ENCODE data around the gene MED29. TPM values are rescaled to one million over a fixed set of nuclear protein-coding genes. Genes with fewer than 3 reads are reported as not detected.
A peak's percentile ranks its signal among the peaks of the same experiment; 100 is the strongest.

Gene MED29
- total RNA-seq, 1 experiment from 2014 or later = 32.0 TPM

DNA sequence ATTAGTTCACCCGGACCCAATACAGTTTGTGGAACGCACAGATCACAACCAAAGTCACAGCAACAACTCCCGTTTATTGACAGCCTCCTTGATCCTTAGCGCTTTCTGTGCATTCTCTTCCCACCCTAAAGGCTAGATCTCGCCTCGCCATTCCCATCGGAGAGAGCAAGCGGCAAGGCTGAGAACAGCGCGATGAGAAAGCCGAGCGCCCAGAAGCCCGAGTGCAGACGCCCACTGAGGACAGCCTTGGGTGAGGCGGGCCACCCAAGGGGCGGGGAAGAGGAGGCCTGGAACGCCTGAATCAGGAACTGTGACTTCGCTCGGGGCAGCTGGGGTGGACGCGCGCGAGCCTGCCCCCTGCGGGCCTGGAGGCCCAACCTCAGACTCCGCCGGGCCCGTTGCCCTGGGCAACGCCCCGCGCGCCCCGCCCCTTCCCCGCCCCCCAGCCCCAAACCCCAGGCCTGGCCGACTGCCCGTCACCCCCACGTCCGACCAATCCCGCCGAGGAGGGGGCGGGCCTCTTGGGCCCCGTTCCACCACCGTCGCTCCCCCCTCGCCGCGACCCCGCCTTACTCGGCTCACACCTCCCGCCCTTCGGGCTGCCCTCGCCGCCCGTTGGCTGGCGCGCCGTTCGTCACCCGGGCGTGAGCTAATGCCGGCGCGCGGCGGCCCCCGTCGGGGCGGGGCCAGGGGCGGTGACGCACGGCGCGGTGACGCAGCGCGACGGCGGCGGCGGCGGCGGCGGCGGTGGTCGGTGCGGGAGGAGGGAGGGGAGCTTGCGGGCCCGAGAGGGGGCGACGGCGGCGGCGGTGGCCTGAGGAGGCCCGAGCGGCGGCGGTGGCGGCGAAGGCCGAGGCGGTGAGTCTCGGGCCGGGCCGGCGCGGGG is 49.2 kb upstream of the MED29 start, which contains the start of gene SAMD4B:
SAMD4B (plus strand) TSS at position 703 of the 886 bp plus-strand sequence. CDS start 14,473 bp downstream, outside the sequence.
- Histone ChIP-seq H3K36me3 (ENCODE audit: control insufficient read depth in 1 of 2, insufficient read depth in 2 of 2, low read length in 2 of 2) (peaks cover 0 to 6% of the 10 kb centered on the region in 2 experiments; a peak in 1 of 4 replicates), H2AFZ (ENCODE audit: low read depth, low read length, poor library complexity, severe bottlenecking) (peak within 1 kb of the TSS; percentile 62), H3K27ac (ENCODE audit: low read depth, low read length) (peak within 1 kb of the TSS; percentile 86), H3K4me1 (ENCODE audit: control insufficient read depth in 1 of 2, insufficient read depth in 2 of 2, low read length in 2 of 2) (peaks cover 8 to 27% of the 10 kb centered on the region in 2 experiments), H3K9me3 (ENCODE audit: control insufficient read depth in 1 of 2, insufficient read depth in 1 of 2, low read depth in 1 of 2, low read length in 2 of 2) (no peaks in the 10 kb centered on the region), H3K27me3 (ENCODE audit: insufficient read depth, low read length) (no peaks in the 10 kb centered on the region), H4K20me1 (ENCODE audit: insufficient read depth) (no peaks in the 10 kb centered on the region; the same call in 1 of the 2 replicates), H3K9me2 (ENCODE audit: insufficient read depth) (no peaks in the 10 kb centered on the region), H3K4me2 (ENCODE audit: low read length) (peak within 1 kb of the TSS; percentile 99), H3K9ac (ENCODE audit: low read length) (peak within 1 kb of the TSS; percentile 95), H3K4me3 (replicated peaks in 1 of 2; ENCODE audit: low read depth in 1 of 2, low read length in 2 of 2) (peak within 1 kb of the TSS; percentile 91 to 92), H3K79me2 (ENCODE audit: insufficient read depth, low read length) (peaks cover 52% of the 10 kb centered on the region)
- POLR2A ChIA-PET = interaction anchor here (0.6 to 1.1 kb wide), 13 partner anchors 8 to 508 kb away, joined by 3 to 7 read pairs (median 4); partner anchors contain the start of genes MED29, PAF1 and RPS16
- peak; percentile 93 for DNase-seq (ENCODE audit: low read depth, low spot score)
- BruUV-seq (replicated peaks) = TSS peak; percentile 94
- RAD21 ChIA-PET (ENCODE audit: low non-redundant PET in 1 of 2, low total read pairs in 2 of 2, uncharacterized antibody in 2 of 2, unreplicated experiment in 2 of 2) = no interaction called here
- ATAC-seq = peak; percentile 92
- CTCF ChIA-PET = interaction anchor here (0.6 to 1.9 kb wide), 11 partner anchors 11 to 380 kb away, joined by 3 to 11 read pairs (median 5); partner anchors contain the start of gene PLEKHG2
- intact Hi-C loops (cut with micrococcal nuclease) = loop anchor here (1.0 to 5.0 kb wide), 2 partner anchors 70 to 130 kb away; partner anchors contain the start of gene PLEKHG2
- TF ChIP-seq POLR2A (IDR thresholded peaks at IDR 0.05; ENCODE audit: borderline replicate concordance, extremely low read depth, insufficient read depth, insufficient read length) (peak; percentile 91), TCF7L2 (IDR thresholded peaks at IDR 0.05; ENCODE audit: borderline replicate concordance, extremely low read depth, insufficient read depth, insufficient read length) (no peak), YY1 (IDR thresholded peaks at IDR 0.05; ENCODE audit: extremely low read depth, insufficient replicate concordance, low read depth, low read length) (peak; percentile 68), EZH2 (IDR thresholded peaks at IDR 0.05) (no peak), ZNF274 (IDR thresholded peaks at IDR 0.05; ENCODE audit: low read depth, low read length) (no peak), EZH2phosphoT487 (IDR thresholded peaks at IDR 0.05; ENCODE audit: borderline replicate concordance) (no peak), JUND (IDR thresholded peaks at IDR 0.05) (no peak), POLR2AphosphoS5 (IDR thresholded peaks at IDR 0.05; ENCODE audit: low read depth, low read length) (peak; percentile 98), EGR1 (IDR thresholded peaks at IDR 0.05; ENCODE audit: low read depth) (peak; percentile 40; the same call in 1 of the 2 replicates), CEBPB (IDR thresholded peaks at IDR 0.05; ENCODE audit: low read depth) (no peak), SIN3A (IDR thresholded peaks at IDR 0.05; ENCODE audit: low read depth) (peak; percentile 69; the same call in 1 of the 2 replicates)
- TF ChIP-seq, protein P1, sequence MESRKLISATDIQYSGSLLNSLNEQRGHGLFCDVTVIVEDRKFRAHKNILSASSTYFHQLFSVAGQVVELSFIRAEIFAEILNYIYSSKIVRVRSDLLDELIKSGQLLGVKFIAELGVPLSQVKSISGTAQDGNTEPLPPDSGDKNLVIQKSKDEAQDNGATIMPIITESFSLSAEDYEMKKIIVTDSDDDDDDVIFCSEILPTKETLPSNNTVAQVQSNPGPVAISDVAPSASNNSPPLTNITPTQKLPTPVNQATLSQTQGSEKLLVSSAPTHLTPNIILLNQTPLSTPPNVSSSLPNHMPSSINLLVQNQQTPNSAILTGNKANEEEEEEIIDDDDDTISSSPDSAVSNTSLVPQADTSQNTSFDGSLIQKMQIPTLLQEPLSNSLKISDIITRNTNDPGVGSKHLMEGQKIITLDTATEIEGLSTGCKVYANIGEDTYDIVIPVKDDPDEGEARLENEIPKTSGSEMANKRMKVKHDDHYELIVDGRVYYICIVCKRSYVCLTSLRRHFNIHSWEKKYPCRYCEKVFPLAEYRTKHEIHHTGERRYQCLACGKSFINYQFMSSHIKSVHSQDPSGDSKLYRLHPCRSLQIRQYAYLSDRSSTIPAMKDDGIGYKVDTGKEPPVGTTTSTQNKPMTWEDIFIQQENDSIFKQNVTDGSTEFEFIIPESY (IDR thresholded peaks at IDR 0.05; ENCODE audit: extremely low read depth, insufficient replicate concordance, low read length) = peak; percentile 30
- TF ChIP-seq, protein P2, sequence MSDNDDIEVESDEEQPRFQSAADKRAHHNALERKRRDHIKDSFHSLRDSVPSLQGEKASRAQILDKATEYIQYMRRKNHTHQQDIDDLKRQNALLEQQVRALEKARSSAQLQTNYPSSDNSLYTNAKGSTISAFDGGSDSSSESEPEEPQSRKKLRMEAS (IDR thresholded peaks at IDR 0.05) = peak; percentile 55
- TF ChIP-seq, protein P3, sequence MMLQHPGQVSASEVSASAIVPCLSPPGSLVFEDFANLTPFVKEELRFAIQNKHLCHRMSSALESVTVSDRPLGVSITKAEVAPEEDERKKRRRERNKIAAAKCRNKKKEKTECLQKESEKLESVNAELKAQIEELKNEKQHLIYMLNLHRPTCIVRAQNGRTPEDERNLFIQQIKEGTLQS (IDR thresholded peaks at IDR 0.05) = no peak
- TF ChIP-seq, protein P4, sequence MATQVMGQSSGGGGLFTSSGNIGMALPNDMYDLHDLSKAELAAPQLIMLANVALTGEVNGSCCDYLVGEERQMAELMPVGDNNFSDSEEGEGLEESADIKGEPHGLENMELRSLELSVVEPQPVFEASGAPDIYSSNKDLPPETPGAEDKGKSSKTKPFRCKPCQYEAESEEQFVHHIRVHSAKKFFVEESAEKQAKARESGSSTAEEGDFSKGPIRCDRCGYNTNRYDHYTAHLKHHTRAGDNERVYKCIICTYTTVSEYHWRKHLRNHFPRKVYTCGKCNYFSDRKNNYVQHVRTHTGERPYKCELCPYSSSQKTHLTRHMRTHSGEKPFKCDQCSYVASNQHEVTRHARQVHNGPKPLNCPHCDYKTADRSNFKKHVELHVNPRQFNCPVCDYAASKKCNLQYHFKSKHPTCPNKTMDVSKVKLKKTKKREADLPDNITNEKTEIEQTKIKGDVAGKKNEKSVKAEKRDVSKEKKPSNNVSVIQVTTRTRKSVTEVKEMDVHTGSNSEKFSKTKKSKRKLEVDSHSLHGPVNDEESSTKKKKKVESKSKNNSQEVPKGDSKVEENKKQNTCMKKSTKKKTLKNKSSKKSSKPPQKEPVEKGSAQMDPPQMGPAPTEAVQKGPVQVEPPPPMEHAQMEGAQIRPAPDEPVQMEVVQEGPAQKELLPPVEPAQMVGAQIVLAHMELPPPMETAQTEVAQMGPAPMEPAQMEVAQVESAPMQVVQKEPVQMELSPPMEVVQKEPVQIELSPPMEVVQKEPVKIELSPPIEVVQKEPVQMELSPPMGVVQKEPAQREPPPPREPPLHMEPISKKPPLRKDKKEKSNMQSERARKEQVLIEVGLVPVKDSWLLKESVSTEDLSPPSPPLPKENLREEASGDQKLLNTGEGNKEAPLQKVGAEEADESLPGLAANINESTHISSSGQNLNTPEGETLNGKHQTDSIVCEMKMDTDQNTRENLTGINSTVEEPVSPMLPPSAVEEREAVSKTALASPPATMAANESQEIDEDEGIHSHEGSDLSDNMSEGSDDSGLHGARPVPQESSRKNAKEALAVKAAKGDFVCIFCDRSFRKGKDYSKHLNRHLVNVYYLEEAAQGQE (IDR thresholded peaks at IDR 0.05; ENCODE audit: low read depth) = no peak
- TF ChIP-seq, protein P5, sequence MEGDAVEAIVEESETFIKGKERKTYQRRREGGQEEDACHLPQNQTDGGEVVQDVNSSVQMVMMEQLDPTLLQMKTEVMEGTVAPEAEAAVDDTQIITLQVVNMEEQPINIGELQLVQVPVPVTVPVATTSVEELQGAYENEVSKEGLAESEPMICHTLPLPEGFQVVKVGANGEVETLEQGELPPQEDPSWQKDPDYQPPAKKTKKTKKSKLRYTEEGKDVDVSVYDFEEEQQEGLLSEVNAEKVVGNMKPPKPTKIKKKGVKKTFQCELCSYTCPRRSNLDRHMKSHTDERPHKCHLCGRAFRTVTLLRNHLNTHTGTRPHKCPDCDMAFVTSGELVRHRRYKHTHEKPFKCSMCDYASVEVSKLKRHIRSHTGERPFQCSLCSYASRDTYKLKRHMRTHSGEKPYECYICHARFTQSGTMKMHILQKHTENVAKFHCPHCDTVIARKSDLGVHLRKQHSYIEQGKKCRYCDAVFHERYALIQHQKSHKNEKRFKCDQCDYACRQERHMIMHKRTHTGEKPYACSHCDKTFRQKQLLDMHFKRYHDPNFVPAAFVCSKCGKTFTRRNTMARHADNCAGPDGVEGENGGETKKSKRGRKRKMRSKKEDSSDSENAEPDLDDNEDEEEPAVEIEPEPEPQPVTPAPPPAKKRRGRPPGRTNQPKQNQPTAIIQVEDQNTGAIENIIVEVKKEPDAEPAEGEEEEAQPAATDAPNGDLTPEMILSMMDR (IDR thresholded peaks at IDR 0.05 in 2 of 3, conservative IDR thresholded peaks at IDR 0.05 in 1 of 3; ENCODE audit: borderline replicate concordance in 1 of 3, insufficient read depth in 1 of 3, low read depth in 2 of 3, low read length in 2 of 3) = peak; percentile 26 to 67 (median 45); a peak in 3 of 6 replicates
